K562 (cell line): Measurements from ENCODE around the gene POTEI. TPM values are rescaled to one million over a fixed set of nuclear protein-coding genes. Genes with fewer than 3 reads are reported as not detected.
"Not testable (repeated sequence)": the region's sequence is repeated elsewhere in the genome, so short reads cannot be mapped to it uniquely, and the experiment has no call there.

Experiments used
- ATAC-seq: fragments of 200-7000 bp; cut with Tn5 transposase; 3 replicates; pipeline ENCODE4 v1.9.1; 2020; ENCODE audit warnings: moderate library complexity
- BruUV-seq: library from RNA; stranded (reverse); fragments of 400-500 nt; replicated peaks from 2 replicates; lab custom pipeline; 2021; lab: Mats Ljungman, UMichigan
- CTCF ChIA-PET: fragments of 300-600 bp; formaldehyde crosslinking; extraction: SDS; loops from one replicate; lab custom pipeline; 2021; ENCODE audit warnings: low intra/inter-chr PET ratio; lab: Yijun Ruan, JAX
- POLR2A ChIA-PET: fragments of 300-600, 350-650 bp; sonication (Branson Sonifier 250); formaldehyde crosslinking; extraction: SDS; loops from one replicate; lab custom pipeline; 2021; ENCODE audit warnings: antibody characterized with exemption, inconsistent platforms; lab: Yijun Ruan, JAX
- DNase-seq, 4 experiments: peaks; one replicate each; pipeline versions ENCODE4 v3.0.0 to v3.0.0-alpha.2; 2011 to 2018; ENCODE audit warnings: low spot score in 3 of 4, mixed read lengths in 3 of 4; ENCODE audit errors: extremely low read depth in 1 of 4
- FAIRE-seq: peaks from 2 replicates; lab custom pipeline; 2011; peaks lifted over from hg19 to GRCh38; lab: Jason Lieb, UNC
- H2AFZ ChIP-seq: 2 replicates; pipeline ENCODE4 v1.6.0; 2011; ENCODE audit warnings: low read depth, low read length, control low read depth, inconsistent platforms
- H3K27ac ChIP-seq: fragments of 200-600 bp; 3 replicates; pipeline ENCODE4 v1.8.0; 2011; ENCODE audit warnings: low read depth, mild to moderate bottlenecking, control low read depth, inconsistent platforms, low read length, moderate library complexity, mixed read lengths; ENCODE audit errors: extremely low read depth
- H3K27me3 ChIP-seq, 2 experiments: fragments of 300-600 bp in 1 of 2; 2 replicates in 1 of 2; 3 replicates in 1 of 2; pipeline versions ENCODE4 v1.6.0 to v1.8.0; 2011; ENCODE audit warnings: inconsistent platforms in 2 of 2, low read length in 2 of 2, mild to moderate bottlenecking in 1 of 2, mixed read lengths in 1 of 2, moderate library complexity in 1 of 2; ENCODE audit not compliant: control insufficient read depth in 2 of 2, insufficient read depth in 2 of 2
- H3K36me3 ChIP-seq: fragments of 300-600 bp; 3 replicates; pipeline ENCODE4 v1.8.0; 2011; ENCODE audit warnings: mild to moderate bottlenecking, low read length, inconsistent platforms; ENCODE audit not compliant: control insufficient read depth, insufficient read depth
- H3K4me1 ChIP-seq, 2 experiments: fragments of 200-600 bp in 1 of 2; replicated peaks in 1 of 2; 2 replicates in 1 of 2; 3 replicates in 1 of 2; pipeline versions ENCODE4 v1.5.1 to v1.8.0; 2011; ENCODE audit warnings: inconsistent platforms in 2 of 2, low read length in 2 of 2, mild to moderate bottlenecking in 1 of 2, mixed read lengths in 1 of 2, moderate library complexity in 1 of 2; ENCODE audit not compliant: control insufficient read depth in 2 of 2, insufficient read depth in 2 of 2
- H3K4me2 ChIP-seq: 2 replicates; pipeline ENCODE4 v1.6.1; 2011; ENCODE audit warnings: low read length, control low read depth, inconsistent platforms, mixed read lengths; ENCODE audit not compliant: insufficient read depth
- H3K4me3 ChIP-seq: fragments of 200-600 bp; sonication (generic), shearing (Covaris generic); 2 replicates; pipeline ENCODE4 v1.5.1; 2016; ENCODE audit warnings: control low read depth, inconsistent platforms
- H3K79me2 ChIP-seq: fragments of 200-600 bp; 3 replicates; pipeline ENCODE4 v1.8.0; 2011; ENCODE audit warnings: low read length, inconsistent platforms; ENCODE audit not compliant: control insufficient read depth, insufficient read depth
- H3K9ac ChIP-seq, 2 experiments: 2 replicates each; pipeline versions ENCODE4 v1.6.0 to v1.6.1; 2011; ENCODE audit warnings: low read depth in 2 of 2, low read length in 2 of 2, control low read depth in 1 of 2, inconsistent platforms in 1 of 2, mild to moderate bottlenecking in 1 of 2, mixed read lengths in 1 of 2; ENCODE audit not compliant: insufficient read depth in 1 of 2
- H3K9me1 ChIP-seq: one replicate; pipeline ENCODE4 v1.6.0; 2011; ENCODE audit warnings: inconsistent platforms, mild to moderate bottlenecking, low read length, moderate library complexity; ENCODE audit not compliant: control insufficient read depth, insufficient read depth
- H3K9me3 ChIP-seq: replicated peaks from 2 replicates; pipeline ENCODE4 v1.5.1; 2011; ENCODE audit warnings: low read depth, low read length, inconsistent platforms; ENCODE audit not compliant: control insufficient read depth, insufficient read depth
- H4K20me1 ChIP-seq: replicated peaks from 2 replicates; pipeline ENCODE4 v1.6.1; 2011; ENCODE audit warnings: low read length, inconsistent platforms, mixed read lengths; ENCODE audit not compliant: control insufficient read depth, insufficient read depth
- WGBS: fragments of 100-300 bp; shearing (Covaris generic); methylation state at CpG from one replicate; pipeline ENCODE4 v1.1.6; 2016; ENCODE audit warnings: low coverage, mixed read lengths; ENCODE audit not compliant: insufficient coverage; ENCODE audit errors: missing lambda C conversion rate; 5-methylcytosine and 5-hydroxymethylcytosine counted together
- in situ Hi-C: fragments of 300-500 bp; cut with MboI; formaldehyde crosslinking; loops from 4 replicates; pipeline ENCODE4 v1.15.0; 2018; ENCODE audit warnings: inconsistent platforms, mixed read lengths
- intact Hi-C: fragments of 100-400 bp; cut with micrococcal nuclease; formaldehyde crosslinking; loops from 2 replicates; pipeline ENCODE4 v1.14.2; 2022
- polyA plus RNA-seq, 8 experiments: library from polyadenylated mRNA; depleted of rRNA in 4 of 8; stranded (reverse) in 5 of 8; unstranded in 3 of 8; fragments of >200 nt; fragmentation: Nextera tagmentation in 2 of 8; fragmentation: Illumina TruSeq in 1 of 8; extraction: Ambion mirVana in 2 of 8; extraction: Trizol in 1 of 8; gene quantifications; 2 replicates each; pipeline versions ENCODE4 v1.2.1 to v1.2.3, GENCODE V29; 2011 to 2014; ENCODE audit warnings: inconsistent platforms in 1 of 8, missing spikeins in 1 of 8
- total RNA-seq, 7 experiments: library from RNA; depleted of rRNA in 6 of 7; stranded (reverse); fragments of >200 nt in 6 of 7; fragmentation: Illumina TruSeq in 2 of 7; extraction: Trizol in 2 of 7; gene quantifications; 2 replicates each; pipeline versions ENCODE4 v1.2.1 to v1.2.3, GENCODE V29; 2011 to 2021; ENCODE audit warnings: low replicate concordance in 1 of 7

The POTEI gene
- total and polyA plus RNA-seq, 9 of the 15 experiments (the other 6 are each of a cell fraction or from before 2014, with no cell fraction given): 0.07 to 3.9 (median 1.00) TPM

DNA sequence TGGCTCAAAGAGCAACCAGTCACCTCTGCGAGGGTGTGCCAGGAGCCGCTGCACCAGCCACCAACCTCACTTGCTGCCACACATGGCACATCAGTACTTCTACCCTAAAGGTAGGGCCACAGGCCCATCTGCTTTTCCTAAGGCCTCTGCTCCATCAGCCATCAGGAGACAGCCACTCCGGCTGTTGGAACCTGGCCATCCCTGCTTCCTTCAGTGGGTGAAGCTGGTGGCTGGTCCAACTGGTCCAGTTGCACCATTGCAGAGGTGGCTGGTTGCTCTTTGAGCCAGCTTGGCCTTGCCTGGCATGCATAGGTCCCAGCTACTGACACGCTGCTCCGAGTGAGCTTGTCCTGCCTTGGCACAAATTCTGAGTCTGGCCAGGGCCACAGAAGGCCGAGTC lies 53.7 kb downstream of the POTEI start:
- FAIRE-seq, CTCF ChIA-PET, H3K9me3 ChIP-seq, H3K79me2 ChIP-seq, H3K27me3 ChIP-seq, H3K4me1 ChIP-seq, H3K9me1 ChIP-seq, POLR2A ChIA-PET, H3K27ac ChIP-seq, H3K4me3 ChIP-seq, H3K9ac ChIP-seq, H4K20me1 ChIP-seq, H3K36me3 ChIP-seq, H3K4me2 ChIP-seq, ATAC-seq, in situ Hi-C loops, intact Hi-C loops, DNase-seq, BruUV-seq, H2AFZ ChIP-seq: not testable (repeated sequence)
- 0% methylated on average over 5 of the region's 6 CpGs for WGBS

DNA sequence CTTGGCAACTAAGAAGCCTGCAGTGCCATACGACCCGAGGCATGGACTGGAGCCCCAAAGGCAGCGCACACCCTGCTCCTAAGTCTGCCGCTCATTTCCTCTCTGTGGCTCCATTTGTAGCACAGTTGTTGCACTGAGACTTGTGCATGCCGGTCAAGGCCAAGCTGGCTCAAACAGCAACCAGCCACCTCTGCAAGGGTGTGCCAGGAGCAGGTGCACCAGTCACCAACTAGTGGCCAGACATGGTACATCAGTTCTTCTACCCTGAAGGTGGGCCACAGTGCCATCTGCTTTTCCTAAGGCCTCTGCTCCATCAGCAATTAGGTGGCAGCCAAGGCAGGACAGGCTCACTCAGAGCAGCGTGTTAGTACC lies 54.4 kb downstream of the POTEI start:
- BruUV-seq, H2AFZ ChIP-seq, POLR2A ChIA-PET, FAIRE-seq, H4K20me1 ChIP-seq, intact Hi-C loops, H3K27ac ChIP-seq, H3K27me3 ChIP-seq, H3K9me1 ChIP-seq, ATAC-seq, CTCF ChIA-PET, DNase-seq, H3K9ac ChIP-seq, H3K4me1 ChIP-seq, in situ Hi-C loops, H3K79me2 ChIP-seq, H3K9me3 ChIP-seq, H3K4me3 ChIP-seq, H3K36me3 ChIP-seq, H3K4me2 ChIP-seq: not testable (repeated sequence)
- WGBS: 0% methylated on average over 5 of the region's 6 CpGs

DNA sequence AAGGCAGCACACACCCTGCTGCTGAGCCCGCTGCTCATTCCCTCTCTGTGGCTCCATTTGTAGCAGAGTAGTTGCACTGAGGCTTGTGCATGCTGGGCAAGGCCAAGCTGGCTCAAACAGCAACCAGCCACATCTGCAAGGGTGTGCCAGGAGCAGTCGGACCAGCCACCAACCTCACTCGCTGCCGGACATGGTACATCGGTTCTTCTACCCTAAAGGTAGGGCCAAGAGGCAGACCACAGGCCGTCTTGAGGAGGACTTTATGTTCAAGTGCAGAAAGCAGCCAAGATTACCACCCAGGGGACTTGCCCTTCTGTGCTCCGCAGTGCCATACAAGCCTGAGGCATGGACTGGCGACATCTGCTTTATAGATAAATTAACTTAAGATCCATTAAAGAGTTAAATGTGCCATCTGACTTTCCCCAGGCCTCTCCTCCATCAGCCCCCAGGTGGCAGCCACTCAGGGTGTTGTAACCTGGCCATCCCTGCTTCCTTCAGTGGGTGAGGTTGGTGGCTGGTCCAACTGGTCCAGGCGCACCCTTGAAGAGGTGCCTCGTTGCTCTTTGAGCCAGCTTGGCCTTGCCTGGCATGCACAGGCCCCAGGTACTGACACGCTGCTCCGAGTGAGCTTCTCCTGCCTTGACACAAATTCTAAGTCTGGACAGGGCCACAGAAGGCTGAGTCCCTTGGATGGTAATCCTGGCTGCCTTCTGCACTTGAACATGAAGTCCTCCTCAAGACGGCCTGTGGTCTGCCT lies 55.0 kb downstream of the POTEI start:
- H3K27me3 ChIP-seq, H3K9me1 ChIP-seq, ATAC-seq, H4K20me1 ChIP-seq, H3K4me2 ChIP-seq, CTCF ChIA-PET, DNase-seq, H3K4me3 ChIP-seq, FAIRE-seq, in situ Hi-C loops, H3K9ac ChIP-seq, H3K9me3 ChIP-seq, intact Hi-C loops, H3K4me1 ChIP-seq, H3K27ac ChIP-seq, BruUV-seq, H2AFZ ChIP-seq, POLR2A ChIA-PET, H3K36me3 ChIP-seq, H3K79me2 ChIP-seq: not testable (repeated sequence)
- 0% methylated on average over 11 of the region's 13 CpGs for WGBS

DNA sequence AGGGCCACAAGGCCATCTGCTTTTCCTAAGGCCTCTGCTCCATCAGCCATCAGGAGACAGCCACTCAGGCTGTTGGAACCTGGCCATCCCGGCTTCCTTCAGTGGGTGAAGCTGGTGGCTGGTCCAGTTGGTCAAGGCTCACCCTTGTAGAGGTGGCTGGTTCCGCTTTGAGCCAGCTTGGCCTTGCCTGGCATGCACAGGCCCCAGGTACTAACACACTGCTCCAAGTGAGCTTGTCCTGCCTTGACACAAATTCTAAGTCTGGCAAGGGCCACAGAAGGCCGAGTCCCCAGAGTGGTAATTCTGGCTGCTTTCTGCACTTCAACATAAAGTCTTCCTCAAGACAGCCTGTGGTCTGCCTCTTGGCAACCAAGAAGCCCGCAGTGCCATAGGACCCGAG lies 56.2 kb downstream of the POTEI start:
- FAIRE-seq, H3K9me1 ChIP-seq, ATAC-seq, BruUV-seq, in situ Hi-C loops, H3K27ac ChIP-seq, H3K9me3 ChIP-seq, intact Hi-C loops, H3K9ac ChIP-seq, H3K36me3 ChIP-seq, H3K4me1 ChIP-seq, H3K4me2 ChIP-seq, H3K4me3 ChIP-seq, H3K27me3 ChIP-seq, H3K79me2 ChIP-seq, H4K20me1 ChIP-seq, CTCF ChIA-PET, DNase-seq, POLR2A ChIA-PET, H2AFZ ChIP-seq: not testable (repeated sequence)
- 0% methylated on average over 3 of the region's 5 CpGs for WGBS
